Transverse colon (tissue), 4 donors: ENCODE results near the gene B4GAT1.

Source experiments
- POLR2A ChIP-seq: fragments of 450-650 bp; IDR thresholded peaks from one replicate; pipeline ENCODE4 v1.6.1; 2016; ENCODE audit warnings: antibody characterized with exemption, mild to moderate bottlenecking, moderate library complexity
- POLR2AphosphoS5 ChIP-seq, 3 donors: sonication (generic); formaldehyde crosslinking; IDR thresholded peaks; one replicate each; pipeline ENCODE4 v1.6.1; 2016; ENCODE audit warnings: antibody characterized with exemption in 3 of 3
- TF ChIP-seq, protein P1 (sequence below), 5 experiments: fragments of 200-600 bp in 3 of 5; fragments of 450-650 bp in 2 of 5; sonication (generic) in 3 of 5; IDR thresholded peaks; 1 replicate in 2 of 5; 2 replicates in 3 of 5; pipeline ENCODE4 v1.5.1; 2016 to 2017; ENCODE audit warnings: antibody characterized with exemption in 5 of 5, inconsistent platforms in 3 of 5, mild to moderate bottlenecking in 2 of 5, moderate library complexity in 1 of 5

DNA sequence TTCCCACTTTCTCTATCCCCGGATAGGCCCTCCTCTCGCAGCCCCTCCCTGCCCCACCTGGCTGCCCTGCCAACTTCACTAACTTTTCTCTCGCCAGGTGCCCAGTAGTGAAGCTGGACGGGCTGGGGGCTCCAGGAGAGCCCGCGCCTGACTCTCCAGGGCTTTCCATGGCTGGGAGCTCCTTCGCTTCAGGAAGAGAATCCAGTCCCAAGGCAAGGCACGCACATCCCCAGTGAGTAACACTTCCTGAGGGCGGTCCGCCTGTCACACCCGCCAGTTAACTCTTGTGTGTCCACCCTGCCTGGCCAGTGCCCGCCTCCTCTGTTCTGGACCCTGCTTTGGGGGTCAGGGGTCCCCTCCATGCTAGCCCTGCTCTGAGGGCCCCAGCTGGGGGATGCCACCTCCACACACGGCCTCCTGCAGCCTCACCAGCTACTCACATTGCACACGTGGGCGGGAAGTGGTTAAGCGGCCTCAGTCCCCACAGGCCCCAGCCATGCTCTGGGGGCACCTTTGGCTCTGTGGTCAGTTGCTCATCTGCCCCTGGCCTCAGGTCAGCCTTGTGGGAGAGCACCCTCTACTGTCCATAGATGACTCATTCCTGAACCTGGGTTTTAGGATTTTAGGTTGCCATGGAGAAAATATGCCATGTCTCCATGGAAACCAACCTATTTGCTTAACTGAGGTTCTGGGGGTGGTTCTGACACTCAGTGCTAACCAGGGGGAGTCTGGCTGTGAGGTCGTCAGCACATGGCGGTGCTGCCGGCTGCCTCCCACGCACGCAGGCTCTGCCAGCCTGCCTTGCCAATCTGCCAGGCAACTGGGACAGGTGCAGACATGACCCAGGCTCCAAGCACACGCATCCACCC, 11.0 kb downstream of the B4GAT1 start, which contains the start of gene RIN1:
- TF ChIP-seq POLR2A (peak; percentile 59), POLR2AphosphoS5 (IDR thresholded peaks at IDR 0.05) (peak; percentile 59 to 76 (median 71))
- TF ChIP-seq, protein P1, sequence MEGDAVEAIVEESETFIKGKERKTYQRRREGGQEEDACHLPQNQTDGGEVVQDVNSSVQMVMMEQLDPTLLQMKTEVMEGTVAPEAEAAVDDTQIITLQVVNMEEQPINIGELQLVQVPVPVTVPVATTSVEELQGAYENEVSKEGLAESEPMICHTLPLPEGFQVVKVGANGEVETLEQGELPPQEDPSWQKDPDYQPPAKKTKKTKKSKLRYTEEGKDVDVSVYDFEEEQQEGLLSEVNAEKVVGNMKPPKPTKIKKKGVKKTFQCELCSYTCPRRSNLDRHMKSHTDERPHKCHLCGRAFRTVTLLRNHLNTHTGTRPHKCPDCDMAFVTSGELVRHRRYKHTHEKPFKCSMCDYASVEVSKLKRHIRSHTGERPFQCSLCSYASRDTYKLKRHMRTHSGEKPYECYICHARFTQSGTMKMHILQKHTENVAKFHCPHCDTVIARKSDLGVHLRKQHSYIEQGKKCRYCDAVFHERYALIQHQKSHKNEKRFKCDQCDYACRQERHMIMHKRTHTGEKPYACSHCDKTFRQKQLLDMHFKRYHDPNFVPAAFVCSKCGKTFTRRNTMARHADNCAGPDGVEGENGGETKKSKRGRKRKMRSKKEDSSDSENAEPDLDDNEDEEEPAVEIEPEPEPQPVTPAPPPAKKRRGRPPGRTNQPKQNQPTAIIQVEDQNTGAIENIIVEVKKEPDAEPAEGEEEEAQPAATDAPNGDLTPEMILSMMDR (IDR thresholded peaks at IDR 0.05), result peak in 3 of 5 experiments; percentile 19 to 24 (median 24)
